ENCODE measurements around the gene EPHB1. TPM values are rescaled to one million over a fixed set of nuclear protein-coding genes. Genes with fewer than 3 reads are reported as not detected.

The EPHB1 gene
- total RNA-seq, 1 experiment from 2014 or later = 0.86 TPM

GRCh38 chr3:135083756-135084155, 288.7 kb downstream of the EPHB1 start:
- Histone ChIP-seq H3K4me1 (ENCODE audit: control insufficient read depth in 1 of 2, insufficient read depth in 2 of 2, low read length in 2 of 2) (no peaks in the 10 kb centered on the region), H3K27me3 (ENCODE audit: insufficient read depth, low read length) (peaks cover 38% of the 10 kb centered on the region), H3K4me3 (replicated peaks in 1 of 2; ENCODE audit: low read depth in 1 of 2, low read length in 2 of 2) (no peak overlapping the region), H3K9me2 (ENCODE audit: insufficient read depth) (no peaks in the 10 kb centered on the region), H2AFZ (ENCODE audit: low read depth, low read length, poor library complexity, severe bottlenecking) (no peak overlapping the region), H3K27ac (ENCODE audit: low read depth, low read length) (no peak overlapping the region), H4K20me1 (ENCODE audit: insufficient read depth) (no peaks in the 10 kb centered on the region), H3K9ac (ENCODE audit: low read length) (no peak overlapping the region), H3K79me2 (ENCODE audit: insufficient read depth, low read length) (no peaks in the 10 kb centered on the region), H3K4me2 (ENCODE audit: low read length) (no peak overlapping the region), H3K36me3 (ENCODE audit: control insufficient read depth in 1 of 2, insufficient read depth in 2 of 2, low read length in 2 of 2) (no peaks in the 10 kb centered on the region), H3K9me3 (ENCODE audit: control insufficient read depth in 1 of 2, insufficient read depth in 1 of 2, low read depth in 1 of 2, low read length in 2 of 2) (no peaks in the 10 kb centered on the region)
- DNase-seq (ENCODE audit: low read depth, low spot score) (no peak), ATAC-seq (no peak)
- POLR2A ChIA-PET = no interaction called here
- no TSS peak for BruUV-seq (replicated peaks)
- CTCF ChIA-PET = no interaction called here
- intact Hi-C loops (cut with micrococcal nuclease) = no loop called here
- no peak for TF ChIP-seq EZH2 (IDR thresholded peaks at IDR 0.05)
- TF ChIP-seq REST (IDR thresholded peaks at IDR 0.05; ENCODE audit: low read depth) = no peak
- TF ChIP-seq POLR2A (IDR thresholded peaks at IDR 0.05; ENCODE audit: borderline replicate concordance, extremely low read depth, insufficient read depth, insufficient read length) = no peak
- no peak for TF ChIP-seq SIN3A (IDR thresholded peaks at IDR 0.05; ENCODE audit: low read depth)
- no peak for TF ChIP-seq ZFX (IDR thresholded peaks at IDR 0.05)
- TF ChIP-seq YY1 (IDR thresholded peaks at IDR 0.05; ENCODE audit: extremely low read depth, insufficient replicate concordance, low read depth, low read length) = no peak
- TF ChIP-seq RAD21 (IDR thresholded peaks at IDR 0.05; ENCODE audit: low read depth) = no peak
- no peak for TF ChIP-seq POLR2AphosphoS5 (IDR thresholded peaks at IDR 0.05; ENCODE audit: low read depth, low read length)
- no peak for TF ChIP-seq EGR1 (IDR thresholded peaks at IDR 0.05; ENCODE audit: low read depth)
- no peak for TF ChIP-seq FOSL1 (IDR thresholded peaks at IDR 0.05; ENCODE audit: low read depth)
- no peak for TF ChIP-seq CEBPB (IDR thresholded peaks at IDR 0.05; ENCODE audit: low read depth)
- TF ChIP-seq ZBTB33 (IDR thresholded peaks at IDR 0.05; ENCODE audit: extremely low read depth, insufficient replicate concordance, low read length) = no peak
- TF ChIP-seq ATF3 (IDR thresholded peaks at IDR 0.05) = no peak
- TF ChIP-seq CBX3 (IDR thresholded peaks at IDR 0.05; ENCODE audit: low read depth) = no peak
- no peak for TF ChIP-seq SP1 (IDR thresholded peaks at IDR 0.05; ENCODE audit: low read depth)
- TF ChIP-seq EZH2phosphoT487 (IDR thresholded peaks at IDR 0.05; ENCODE audit: borderline replicate concordance) = no peak
- TF ChIP-seq ELF1 (IDR thresholded peaks at IDR 0.05; ENCODE audit: borderline replicate concordance, low read depth) = no peak
- RAD21 ChIA-PET (ENCODE audit: low non-redundant PET in 1 of 2, low total read pairs in 2 of 2, uncharacterized antibody in 2 of 2, unreplicated experiment in 2 of 2) = no interaction called here

Data from HCT116 (cell line).